A172 (cell line): ENCODE results near the gene KCNQ1. TPM values are rescaled to one million over a fixed set of nuclear protein-coding genes. Genes with fewer than 3 reads are reported as not detected.

ENCODE experiments used
- DNase-seq: peaks from one replicate; pipeline ENCODE4 v3.0.0-alpha.2; 2015; ENCODE audit warnings: low spot score
- total RNA-seq: library from RNA; depleted of rRNA; stranded (reverse); fragments of >200 nt; shearing (Covaris generic); gene quantifications from 2 replicates; pipeline ENCODE4 v1.2.3, GENCODE V29; 2014

Gene KCNQ1
- total RNA-seq, 1 experiment from 2014 or later: 3.5 TPM

GRCh38 chr11:2549876-2550605 is 105.2 kb downstream of the KCNQ1 start:
- DNase-seq: no peak

- no peak for DNase-seq
These were observed 105.8 kb downstream of the KCNQ1 start for GRCh38 chr11:2550606-2550970.

- DNase-seq: no peak
These were observed 106.3 kb downstream of the KCNQ1 start for GRCh38 chr11:2551131-2551530.

GRCh38 chr11:2552210-2552609 is 107.4 kb downstream of the KCNQ1 start:
- DNase-seq: no peak

- no peak for DNase-seq
These were observed 108.4 kb downstream of the KCNQ1 start for GRCh38 chr11:2553198-2553597.

GRCh38 chr11:2553886-2554285 is 109.1 kb downstream of the KCNQ1 start:
- no peak for DNase-seq

GRCh38 chr11:2554338-2555207 is 109.8 kb downstream of the KCNQ1 start:
- DNase-seq: no peak

- no peak for DNase-seq
These were observed 110.5 kb downstream of the KCNQ1 start for GRCh38 chr11:2555336-2555735.

GRCh38 chr11:2555891-2556290 is 111.1 kb downstream of the KCNQ1 start:
- DNase-seq: no peak

- DNase-seq: no peak
These were observed 112.6 kb downstream of the KCNQ1 start for GRCh38 chr11:2557381-2557780.

GRCh38 chr11:2558397-2558796 is 113.6 kb downstream of the KCNQ1 start:
- no peak for DNase-seq

- DNase-seq: no peak
These were observed 114.2 kb downstream of the KCNQ1 start for GRCh38 chr11:2558861-2559526.

- DNase-seq: no peak
These were observed 114.9 kb downstream of the KCNQ1 start for GRCh38 chr11:2559527-2560311.

- no peak for DNase-seq
These were observed 117.1 kb downstream of the KCNQ1 start for GRCh38 chr11:2561696-2562581.

GRCh38 chr11:2562890-2563212 is 118.0 kb downstream of the KCNQ1 start:
- no peak for DNase-seq

GRCh38 chr11:2563213-2564007 is 118.6 kb downstream of the KCNQ1 start:
- no peak for DNase-seq

- no peak for DNase-seq
These were observed 119.3 kb downstream of the KCNQ1 start for GRCh38 chr11:2564008-2564530.

- DNase-seq: no peak
These were observed 120.0 kb downstream of the KCNQ1 start for GRCh38 chr11:2564588-2565425.
